Activated CD4-positive, alpha-beta T cell treated with anti-CD3 and anti-CD28 coated beads, Interleukin-2, amount 10 ng/mL, durations not matched to agents 24 days and 14 days (primary cell): ENCODE measurements around the gene OR4Q3. TPM values are rescaled to one million over a fixed set of nuclear protein-coding genes. Genes with fewer than 3 reads are reported as not detected.

Experiments
- total RNA-seq: library from RNA; stranded (reverse); gene quantifications from 2 replicates; pipeline ENCODE4 v1.2.3, GENCODE V29; 2022

The OR4Q3 gene
- total RNA-seq, 1 donor from 2014 or later: not detected

Other genes starting within 250 kb of the OR4Q3 start
- not detected in 2 replicates for gene OR11H2, start 29.7 kb upstream of the OR4Q3 start, total RNA-seq
- not detected in 2 replicates for gene OR4M1, start 29.9 kb downstream of the OR4Q3 start, total RNA-seq
- not detected in 2 replicates for gene OR4N2, start 60.2 kb downstream of the OR4Q3 start, total RNA-seq
- not detected in 2 replicates for gene OR4K2, start 131.6 kb downstream of the OR4Q3 start, total RNA-seq
- gene OR4K5, start 177.0 kb downstream of the OR4Q3 start, total RNA-seq: not detected in 2 replicates
- gene OR4K1, start 187.3 kb downstream of the OR4Q3 start, total RNA-seq: not detected in 2 replicates
- gene OR4K15, start 232.0 kb downstream of the OR4Q3 start, total RNA-seq: not detected in 2 replicates